GM12873 (cell line): ENCODE results near the gene PIGBOS1.

Experiments
- CTCF ChIP-seq: IDR thresholded peaks from 2 replicates; pipeline ENCODE4 v1.5.1; 2012; ENCODE audit warnings: low read depth, mild to moderate bottlenecking, moderate library complexity, low read length, control low read depth; ENCODE audit not compliant: insufficient read depth; ENCODE audit errors: missing control alignments

The PIGBOS1 gene

GRCh38 chr15:55334997-55335396 lies 16.1 kb upstream of the PIGBOS1 start:
- TF ChIP-seq CTCF = no peak

- TF ChIP-seq CTCF = no peak
Measured at GRCh38 chr15:55334371-55334770, 15.4 kb upstream of the PIGBOS1 start.

- TF ChIP-seq CTCF = no peak
Measured at GRCh38 chr15:55327387-55327786, 8.5 kb upstream of the PIGBOS1 start.

GRCh38 chr15:55322467-55322866 lies 3.5 kb upstream of the PIGBOS1 start:
- TF ChIP-seq CTCF = no peak

- TF ChIP-seq CTCF = no peak
Measured at GRCh38 chr15:55320963-55321362, 2.0 kb upstream of the PIGBOS1 start.

GRCh38 chr15:55320238-55320550 lies 1.3 kb upstream of the PIGBOS1 start:
- no peak for TF ChIP-seq CTCF

- TF ChIP-seq CTCF = no peak
Measured at GRCh38 chr15:55319537-55320237, 764 bp upstream of the PIGBOS1 start.
